GM12878 (cell line): ENCODE data around the gene MAPKAP1. TPM values are rescaled to one million over a fixed set of nuclear protein-coding genes. Genes with fewer than 3 reads are reported as not detected.
A peak's percentile ranks its signal among the peaks of the same experiment; 100 is the strongest.

ENCODE experiments used
- ATAC-seq: fragments of 200-7000 bp; cut with Tn5 transposase; 3 replicates; pipeline ENCODE4 v1.9.1; 2020; ENCODE audit warnings: mild to moderate bottlenecking, moderate library complexity
- BruUV-seq: library from RNA; stranded (reverse); fragments of 400-500 nt; replicated peaks from 2 replicates; lab custom pipeline; 2021; lab: Mats Ljungman, UMichigan
- CTCF ChIA-PET: fragments of 300-600 bp; sonication (Branson Sonifier 250); formaldehyde crosslinking; extraction: SDS; loops from one replicate; lab custom pipeline; 2021; ENCODE audit warnings: inconsistent platforms; lab: Yijun Ruan, JAX
- POLR2A ChIA-PET: fragments of 350-600 bp; formaldehyde crosslinking; extraction: SDS; loops from one replicate; lab custom pipeline; 2021; ENCODE audit warnings: inconsistent platforms; lab: Charles Lee
- RAD21 ChIA-PET: fragments of 300-600 bp; sonication (Branson Sonifier 250); formaldehyde crosslinking; loops from one replicate; lab custom pipeline; 2023; ENCODE audit warnings: antibody characterized with exemption; ENCODE audit not compliant: unreplicated experiment; lab: Charles Lee
- SMC1A ChIA-PET: fragments of 300-600 bp; sonication (Branson Sonifier 250); formaldehyde crosslinking; loops from one replicate; lab custom pipeline; 2023; ENCODE audit not compliant: unreplicated experiment, uncharacterized antibody; lab: Charles Lee
- DNase-seq: peaks from one replicate; pipeline ENCODE4 v3.0.0-alpha.2; 2011; ENCODE audit warnings: low read depth, low spot score
- FAIRE-seq: peaks from 3 replicates; lab custom pipeline; 2011; peaks lifted over from hg19 to GRCh38; lab: Jason Lieb, UNC
- H2AFZ ChIP-seq: 2 replicates; pipeline ENCODE4 v1.6.0; 2011; ENCODE audit warnings: low read depth, low read length, control low read depth; ENCODE audit not compliant: control insufficient read depth
- H3K27ac ChIP-seq: 2 replicates; pipeline ENCODE4 v1.5.1; 2011; ENCODE audit warnings: control low read depth; ENCODE audit not compliant: control insufficient read depth, insufficient read depth
- H3K27me3 ChIP-seq, 2 experiments: replicated peaks in 1 of 2; 2 replicates each; pipeline versions ENCODE4 v1.6.0 to v1.6.1; 2011; ENCODE audit warnings: low read length in 1 of 2; ENCODE audit not compliant: control insufficient read depth in 2 of 2, insufficient read depth in 2 of 2
- H3K36me3 ChIP-seq, 2 experiments: 2 replicates each; pipeline ENCODE4 v1.5.1; 2011; ENCODE audit warnings: low read length in 1 of 2; ENCODE audit not compliant: control insufficient read depth in 2 of 2, insufficient read depth in 2 of 2
- H3K4me1 ChIP-seq: 2 replicates; pipeline ENCODE4 v1.6.1; 2011; ENCODE audit warnings: mild to moderate bottlenecking, low read length, moderate library complexity, mixed read lengths; ENCODE audit not compliant: control insufficient read depth, insufficient read depth
- H3K4me2 ChIP-seq: 2 replicates; pipeline ENCODE4 v1.6.0; 2011; ENCODE audit warnings: control low read depth; ENCODE audit not compliant: control insufficient read depth, insufficient read depth
- H3K4me3 ChIP-seq: fragments of 200-600 bp; sonication (generic); 2 replicates; pipeline ENCODE4 v1.5.1; 2016
- H3K79me2 ChIP-seq: 2 replicates; pipeline ENCODE4 v1.6.0; 2011; ENCODE audit warnings: low read length; ENCODE audit not compliant: control insufficient read depth, insufficient read depth
- H3K9ac ChIP-seq: 2 replicates; pipeline ENCODE4 v1.8.0; 2011; ENCODE audit warnings: low read length, control low read depth, mixed read lengths; ENCODE audit not compliant: control insufficient read depth, insufficient read depth
- H3K9me3 ChIP-seq: replicated peaks from 3 replicates; pipeline ENCODE4 v1.5.1; 2011; ENCODE audit warnings: mild to moderate bottlenecking, low read length; ENCODE audit not compliant: control insufficient read depth, insufficient read depth
- H4K20me1 ChIP-seq: 2 replicates; pipeline ENCODE4 v1.6.0; 2011; ENCODE audit not compliant: control insufficient read depth, insufficient read depth
- ASH2L ChIP-seq: fragments of 300-600, 200-600 bp; sonication (generic); IDR thresholded peaks from 2 replicates; pipeline ENCODE4 v1.6.1; 2017; ENCODE audit warnings: low read depth, mild to moderate bottlenecking, borderline replicate concordance
- GATAD2B ChIP-seq: fragments of 450-650 bp; conservative IDR thresholded peaks from 2 replicates; pipeline ENCODE4 v1.6.1; 2017; ENCODE audit warnings: low read depth, mild to moderate bottlenecking, moderate library complexity
- KDM1A ChIP-seq: fragments of 200-600 bp; sonication (generic); IDR thresholded peaks from 2 replicates; pipeline ENCODE4 v1.6.1; 2016; ENCODE audit warnings: borderline replicate concordance
- MEF2A ChIP-seq: IDR thresholded peaks from 2 replicates; pipeline ENCODE4 v1.6.1; 2011; ENCODE audit warnings: low read depth, mild to moderate bottlenecking, low read length, moderate library complexity; ENCODE audit not compliant: insufficient read depth
- RFX5 ChIP-seq: IDR thresholded peaks from 2 replicates; pipeline ENCODE4 v1.6.1; 2011; ENCODE audit warnings: low read depth, low read length, improper control_type of control experiment
- SMC3 ChIP-seq: IDR thresholded peaks from 2 replicates; pipeline ENCODE4 v1.6.1; 2011; ENCODE audit warnings: low read length, improper control_type of control experiment, borderline replicate concordance
- ZNF24 ChIP-seq: fragments of 450-650 bp; IDR thresholded peaks from 2 replicates; pipeline ENCODE4 v1.6.1; 2017; ENCODE audit warnings: antibody characterized with exemption, mild to moderate bottlenecking
- WGBS: methylation state at CpG from one replicate; pipeline ENCODE4 v1.1.6; 2016; ENCODE audit warnings: low lambda C conversion rate; ENCODE audit not compliant: insufficient replicate concordance, insufficient coverage; ENCODE audit errors: missing lambda C conversion rate; 5-methylcytosine and 5-hydroxymethylcytosine counted together
- in situ Hi-C: fragments of 300-500 bp; cut with MboI; formaldehyde crosslinking; loops from 9 replicates; pipeline ENCODE4 v1.14.3; 2018; ENCODE audit warnings: mixed read lengths
- intact Hi-C: fragments of 100-400 bp; cut with micrococcal nuclease; formaldehyde crosslinking; loops from one replicate; pipeline ENCODE4 v1.14.2; 2022; ENCODE audit not compliant: unreplicated experiment
- polyA plus RNA-seq, 11 experiments: library from polyadenylated mRNA; depleted of rRNA in 4 of 11; unstranded in 6 of 11; stranded (reverse) in 5 of 11; fragments of >200 nt; fragmentation: Nextera tagmentation in 4 of 11; fragmentation: Illumina TruSeq in 1 of 11; extraction: Ambion mirVana in 4 of 11; extraction: Trizol in 1 of 11; gene quantifications; 1 replicate in 1 of 11; 2 replicates in 10 of 11; pipeline versions ENCODE4 v1.2.1 to v1.2.3, GENCODE V29; 2011 to 2016; ENCODE audit warnings: inconsistent platforms in 2 of 11, missing spikeins in 2 of 11, low read depth in 1 of 11
- total RNA-seq, 4 experiments: library from RNA; depleted of rRNA in 3 of 4; stranded (reverse); fragments of >200 nt in 3 of 4; fragmentation: Illumina TruSeq in 1 of 4; extraction: Trizol in 1 of 4; gene quantifications; 2 replicates each; pipeline versions ENCODE4 v1.2.1 to v1.2.3, GENCODE V29; 2013 to 2021
- TF ChIP-seq, protein P1 (sequence below): IDR thresholded peaks from 2 replicates; pipeline ENCODE4 v1.6.1; 2011; ENCODE audit warnings: low read depth, low read length, improper control_type of control experiment, borderline replicate concordance

The MAPKAP1 gene
- total and polyA plus RNA-seq, 10 of the 15 experiments (the other 5 are each of a cell fraction or from before 2014, with no cell fraction given), result 5.1 to 188 (median 105) TPM

GRCh38 chr9:125418404-125418803 is 288.6 kb downstream of the MAPKAP1 start (continued):
- TF ChIP-seq MEF2A, result no peak
- TF ChIP-seq KDM1A, result no peak
- TF ChIP-seq, protein P1, sequence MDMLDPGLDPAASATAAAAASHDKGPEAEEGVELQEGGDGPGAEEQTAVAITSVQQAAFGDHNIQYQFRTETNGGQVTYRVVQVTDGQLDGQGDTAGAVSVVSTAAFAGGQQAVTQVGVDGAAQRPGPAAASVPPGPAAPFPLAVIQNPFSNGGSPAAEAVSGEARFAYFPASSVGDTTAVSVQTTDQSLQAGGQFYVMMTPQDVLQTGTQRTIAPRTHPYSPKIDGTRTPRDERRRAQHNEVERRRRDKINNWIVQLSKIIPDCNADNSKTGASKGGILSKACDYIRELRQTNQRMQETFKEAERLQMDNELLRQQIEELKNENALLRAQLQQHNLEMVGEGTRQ, result no peak

GRCh38 chr9:125416517-125416916 is 290.5 kb downstream of the MAPKAP1 start:
- Histone ChIP-seq H3K36me3 (no peaks in the 10 kb centered on the region), H3K4me3 (no peak overlapping the region), H3K4me1 (no peaks in the 10 kb centered on the region), H3K27me3 (no peaks in the 10 kb centered on the region), H3K9ac (no peak overlapping the region), H4K20me1 (no peaks in the 10 kb centered on the region; the same call in 1 of the 2 replicates), H3K27ac (no peak overlapping the region), H3K4me2 (no peak overlapping the region), H3K9me3 (no peaks in the 10 kb centered on the region), H3K79me2 (no peaks in the 10 kb centered on the region), H2AFZ (no peak overlapping the region)
- ChIA-PET CTCF (interaction anchor here (1.1 kb wide), 1 partner anchor 9 kb away, joined by 3 read pairs; no protein-coding TSS in a partner anchor), RAD21 (interaction anchor here (0.5 kb wide), 1 partner anchor 112 kb away, joined by 5 read pairs; no protein-coding TSS in a partner anchor), SMC1A (no interaction called here), POLR2A (no interaction called here)
- in situ Hi-C loops, result no loop called here
- BruUV-seq, result no TSS peak
- no peak for DNase-seq
- no peak for FAIRE-seq
- TF ChIP-seq RFX5 (no peak), ASH2L (no peak), GATAD2B (no peak), ZNF24 (peak; percentile 79; the same call in 1 of the 2 replicates), SMC3 (no peak)
- WGBS, result 63% methylated on average over 8 of the region's 8 CpGs
- no peak for ATAC-seq
- intact Hi-C loops, result no loop called here
